NCI-H2107 (cell line): ENCODE data around the gene PGAM4.
"Not testable (repeated sequence)": the region's sequence is repeated elsewhere in the genome, so short reads cannot be mapped to it uniquely, and the experiment has no call there.

Experiments
- DNase-seq: peaks from one replicate; lab custom pipeline; 2025; lab: John Stamatoyannopoulos, UW

PGAM4 gene

DNA sequence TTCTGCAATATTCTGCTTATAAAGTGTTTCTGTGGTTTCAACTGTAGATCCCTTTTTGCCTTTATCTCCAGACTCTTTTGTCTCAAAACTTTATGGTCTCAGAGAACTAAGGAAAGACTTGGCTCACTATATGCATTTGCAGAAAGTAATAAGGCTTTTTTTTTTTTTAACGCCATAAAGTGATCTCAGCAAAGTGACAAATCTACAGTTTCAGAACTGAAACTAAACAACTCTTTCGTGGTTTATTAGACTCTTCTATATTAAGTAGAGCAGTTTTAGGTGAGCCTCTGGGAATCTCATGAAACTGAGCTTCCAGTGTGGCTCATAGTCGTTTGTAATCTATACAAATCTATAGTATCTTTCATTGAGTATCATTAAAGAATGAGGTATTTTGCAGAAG is 43.7 kb downstream of the PGAM4 start:
- no peak for DNase-seq

DNA sequence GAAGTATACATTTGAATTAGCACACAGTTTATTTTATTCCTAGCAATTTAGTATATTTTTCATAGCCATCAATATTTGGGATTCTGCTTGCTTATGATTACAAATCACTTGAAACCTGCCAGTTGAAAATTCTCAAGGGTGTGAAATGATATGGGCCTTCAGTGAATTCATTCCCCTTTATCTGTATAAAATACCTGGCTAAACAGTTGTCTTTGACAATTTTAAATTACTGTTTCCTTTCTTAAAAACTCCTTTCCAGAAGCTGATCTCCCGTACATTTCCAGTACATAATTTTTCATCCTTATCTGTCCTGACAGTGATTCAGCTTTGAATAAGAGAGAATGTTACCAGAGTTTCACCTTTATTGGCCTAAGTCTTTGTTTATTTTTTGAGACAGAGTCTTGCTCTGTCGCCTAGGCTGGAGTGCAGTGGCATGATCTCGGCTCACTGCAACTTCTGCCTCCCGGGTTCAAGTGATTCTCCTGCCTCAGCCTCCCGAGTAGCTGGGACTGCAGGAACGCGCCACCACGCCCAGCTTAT is 45.0 kb downstream of the PGAM4 start:
- no peak for DNase-seq

GRCh38 chrX:77922787-77923186 is 46.7 kb downstream of the PGAM4 start:
- no peak for DNase-seq

- not testable (repeated sequence) for DNase-seq
These were observed 50.1 kb downstream of the PGAM4 start for GRCh38 chrX:77919370-77919769.

GRCh38 chrX:77918568-77918967 is 50.9 kb downstream of the PGAM4 start:
- DNase-seq: no peak
